HG02970 (cell line): ENCODE measurements around the gene OSBPL9.
"Not testable (repeated sequence)": the region's sequence is repeated elsewhere in the genome, so short reads cannot be mapped to it uniquely, and the experiment has no call there.

Experiments used
- ATAC-seq: cut with Tn5 transposase; IDR thresholded peaks from one replicate; pipeline ENCODE4 v1.9.1; 2021; ENCODE audit warnings: mild to moderate bottlenecking, moderate library complexity, moderate number of reproducible peaks; ENCODE audit not compliant: unreplicated experiment, low FRiP score

Gene OSBPL9

GRCh38 chr1:51758310-51758709 lies 141.4 kb downstream of the OSBPL9 start:
- no peak for ATAC-seq

GRCh38 chr1:51760872-51761271 lies 144.0 kb downstream of the OSBPL9 start:
- ATAC-seq: no peak

GRCh38 chr1:51761351-51761750 lies 144.5 kb downstream of the OSBPL9 start:
- no peak for ATAC-seq

GRCh38 chr1:51768971-51769588 lies 152.2 kb downstream of the OSBPL9 start:
- ATAC-seq: no peak

- ATAC-seq: no peak
Measured at GRCh38 chr1:51776408-51776807, 159.5 kb downstream of the OSBPL9 start.

- ATAC-seq: no peak
Measured at GRCh38 chr1:51780927-51781326, 164.0 kb downstream of the OSBPL9 start.

GRCh38 chr1:51784997-51785421 lies 168.1 kb downstream of the OSBPL9 start:
- ATAC-seq: no peak

- ATAC-seq: no peak
Measured at GRCh38 chr1:51788938-51789337, 172.0 kb downstream of the OSBPL9 start.

- ATAC-seq: no peak
Measured at GRCh38 chr1:51789342-51789741, 172.4 kb downstream of the OSBPL9 start.

- no peak for ATAC-seq
Measured at GRCh38 chr1:51790385-51790784, 173.5 kb downstream of the OSBPL9 start.

GRCh38 chr1:51791888-51792287 lies 175.0 kb downstream of the OSBPL9 start:
- ATAC-seq: no peak

GRCh38 chr1:51792864-51793263 lies 176.0 kb downstream of the OSBPL9 start:
- ATAC-seq: no peak

GRCh38 chr1:51794260-51794659 lies 177.4 kb downstream of the OSBPL9 start:
- ATAC-seq: no peak

- no peak for ATAC-seq
Measured at GRCh38 chr1:51794868-51795267, 178.0 kb downstream of the OSBPL9 start.

GRCh38 chr1:51799372-51799771 lies 182.5 kb downstream of the OSBPL9 start:
- no peak for ATAC-seq

- no peak for ATAC-seq
Measured at GRCh38 chr1:51814513-51814912, 197.6 kb downstream of the OSBPL9 start.

GRCh38 chr1:51818487-51818886 lies 201.6 kb downstream of the OSBPL9 start:
- ATAC-seq: no peak

- ATAC-seq: not testable (repeated sequence)
Measured at GRCh38 chr1:51819021-51819420, 202.1 kb downstream of the OSBPL9 start.

GRCh38 chr1:51819810-51820209 lies 202.9 kb downstream of the OSBPL9 start:
- ATAC-seq: no peak

GRCh38 chr1:51829058-51829457 lies 212.2 kb downstream of the OSBPL9 start:
- no peak for ATAC-seq

GRCh38 chr1:51833700-51834099 lies 216.8 kb downstream of the OSBPL9 start:
- ATAC-seq: no peak

GRCh38 chr1:51837243-51837642 lies 220.4 kb downstream of the OSBPL9 start:
- no peak for ATAC-seq
